Body of pancreas (tissue), 4 donors: Measurements from ENCODE around the gene CYB561D2. TPM values are rescaled to one million over a fixed set of nuclear protein-coding genes. Genes with fewer than 3 reads are reported as not detected.
A peak's percentile ranks its signal among the peaks of the same experiment; 100 is the strongest.

Source experiments
- ATAC-seq: fragments of 150-250 bp; one replicate; pipeline ENCODE4 v1.9.1; 2016
- DNase-seq, 4 donors: peaks; one replicate each; pipeline ENCODE4 v3.0.0-alpha.2; 2019
- H3K27ac ChIP-seq, 4 donors: fragments of 200-600 bp; sonication (generic); 1 replicate in 3 of 4; 2 replicates in 1 of 4; pipeline versions ENCODE4 v1.5.1 to v1.6.1; 2016 to 2019; ENCODE audit warnings: mild to moderate bottlenecking in 1 of 4, mixed read lengths in 1 of 4, moderate library complexity in 1 of 4
- H3K27me3 ChIP-seq, 2 donors: fragments of 200-600 bp; sonication (generic); one replicate each; pipeline ENCODE4 v1.6.0; 2016; ENCODE audit warnings: mild to moderate bottlenecking in 1 of 2
- H3K36me3 ChIP-seq, 2 donors: fragments of 200-600 bp; sonication (generic); replicated peaks in 1 of 2; 2 replicates each; pipeline ENCODE4 v1.5.1; 2016; ENCODE audit warnings: low read depth in 2 of 2; ENCODE audit not compliant: insufficient read depth in 1 of 2
- H3K4me1 ChIP-seq: fragments of 200-600 bp; sonication (generic); one replicate; pipeline ENCODE4 v1.6.0; 2016
- H3K4me3 ChIP-seq, 2 donors: fragments of 200-600 bp; sonication (generic); 1 replicate in 1 of 2; 2 replicates in 1 of 2; pipeline ENCODE4 v1.5.1; 2016 to 2019
- H3K9me3 ChIP-seq, 3 donors: fragments of 200-600 bp; sonication (generic); 1 replicate in 2 of 3; 2 replicates in 1 of 3; pipeline ENCODE4 v1.5.1; 2016
- CTCF ChIP-seq, 7 experiments: fragments of 450-650 bp in 4 of 7; fragments of 200-600 bp in 3 of 7; sonication (generic) in 3 of 7; IDR thresholded peaks; one replicate each; pipeline ENCODE4 v1.5.1; 2016 to 2019; ENCODE audit warnings: antibody characterized with exemption in 7 of 7
- POLR2A ChIP-seq, 3 donors: fragments of 450-650 bp; IDR thresholded peaks; one replicate each; pipeline ENCODE4 v1.6.1; 2016; ENCODE audit warnings: antibody characterized with exemption in 3 of 3, mild to moderate bottlenecking in 2 of 3
- WGBS, 2 donors: methylation state at CpG; one replicate each; pipeline ENCODE4 v1.1.5; 2017; 5-methylcytosine and 5-hydroxymethylcytosine counted together
- intact Hi-C: fragments of 100-400 bp; cut with DNase I; formaldehyde crosslinking; loops from one replicate; pipeline ENCODE4 v1.15.1; 2023
- total RNA-seq, 2 donors: library from RNA; depleted of rRNA; stranded (reverse); fragments of >200 nt; gene quantifications; one replicate each; pipeline ENCODE4 v1.1.0, GENCODE V29; 2016

The CYB561D2 gene
- total RNA-seq, 2 donors from 2014 or later, result 11.4 to 29.0 TPM

- ATAC-seq, result peak; percentile 95
- intact Hi-C loops, result no loop called here
- H3K36me3 ChIP-seq, result no peaks in the 10 kb centered on the region
Measured at GRCh38 chr3:50365080-50365841, 14.6 kb downstream of the CYB561D2 start.

GRCh38 chr3:50365842-50366220, 15.2 kb downstream of the CYB561D2 start:
- intact Hi-C loops, result no loop called here
- no peak for TF ChIP-seq CTCF (IDR thresholded peaks at IDR 0.05)
- TF ChIP-seq POLR2A (IDR thresholded peaks at IDR 0.05), result no peak
- Histone ChIP-seq H3K9me3 (no peaks in the 10 kb centered on the region), H3K36me3 (no peaks in the 10 kb centered on the region), H3K27ac (peak overlapping the region in 3 of 4 donors; percentile 57 to 79 (median 69)), H3K4me3 (peak overlapping the region; percentile 47 to 48), H3K27me3 (no peaks in the 10 kb centered on the region), H3K4me1 (peaks cover 30% of the 10 kb centered on the region)
- DNase-seq, result no peak
- 54 to 86% methylated on average over 1 to 5 of the region's 5 CpGs for WGBS, 2 donors
- ATAC-seq, result no peak

More at GRCh38 chr3:50365080-50365841, 14.6 kb downstream of the CYB561D2 start:
- H3K27ac ChIP-seq, result peak overlapping the region; percentile 57 to 79 (median 70)
- no peaks in the 10 kb centered on the region for H3K27me3 ChIP-seq
- 2% methylated on average over 9 to 53 of the region's 53 CpGs for WGBS, 2 donors
- TF ChIP-seq POLR2A (IDR thresholded peaks at IDR 0.05) (peak; percentile 80 to 88 (median 81)), CTCF (IDR thresholded peaks at IDR 0.05) (peak in 3 of 7 experiments; percentile 14 to 23 (median 20))
- H3K4me3 ChIP-seq, result peak overlapping the region; percentile 47 to 48
- peak; percentile 95 to 97 (median 96) for DNase-seq
- H3K9me3 ChIP-seq, result no peaks in the 10 kb centered on the region
- H3K4me1 ChIP-seq, result peaks cover 30% of the 10 kb centered on the region

DNA sequence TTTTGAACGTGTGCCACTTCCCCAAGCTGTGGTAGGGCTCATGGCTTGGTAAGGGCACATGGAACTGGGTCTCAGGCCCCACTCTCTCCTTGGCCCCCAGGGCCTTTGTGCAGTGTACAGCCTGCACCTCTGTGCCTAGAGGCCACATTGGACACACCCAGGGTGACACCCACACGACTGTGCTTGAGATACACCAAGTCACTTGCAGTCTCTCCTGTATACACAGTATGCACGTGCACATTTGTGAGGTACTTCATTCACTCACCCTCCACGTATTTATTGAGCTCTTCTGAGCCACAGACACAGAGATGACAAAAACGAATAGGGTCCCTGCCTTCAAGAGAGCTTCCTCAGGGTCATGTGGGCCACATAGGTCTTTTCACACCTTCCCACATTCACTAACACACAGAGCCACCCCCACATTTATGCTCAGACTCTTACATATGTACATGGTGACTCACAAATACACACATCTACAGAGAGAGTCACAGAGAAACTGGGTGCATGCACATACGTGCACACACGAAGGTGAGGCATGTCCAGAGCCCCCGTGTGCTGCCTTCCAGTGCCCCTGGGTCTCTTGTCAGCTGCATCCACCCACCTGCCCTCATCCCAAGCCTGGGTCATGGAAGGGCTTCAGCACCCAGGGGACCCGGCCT, 18.5 kb downstream of the CYB561D2 start:
- WGBS, 2 donors, result 55 to 59% methylated on average over 9 of the region's 9 CpGs
- Histone ChIP-seq H3K27me3 (no peaks in the 10 kb centered on the region), H3K4me3 (no peak overlapping the region), H3K27ac (no peak overlapping the region), H3K36me3 (no peaks in the 10 kb centered on the region), H3K4me1 (peaks cover 29% of the 10 kb centered on the region), H3K9me3 (no peaks in the 10 kb centered on the region)
- intact Hi-C loops, result no loop called here
- no peak for TF ChIP-seq CTCF (IDR thresholded peaks at IDR 0.05)
- no peak for TF ChIP-seq POLR2A (IDR thresholded peaks at IDR 0.05)
- ATAC-seq (no peak), DNase-seq (no peak)

DNA sequence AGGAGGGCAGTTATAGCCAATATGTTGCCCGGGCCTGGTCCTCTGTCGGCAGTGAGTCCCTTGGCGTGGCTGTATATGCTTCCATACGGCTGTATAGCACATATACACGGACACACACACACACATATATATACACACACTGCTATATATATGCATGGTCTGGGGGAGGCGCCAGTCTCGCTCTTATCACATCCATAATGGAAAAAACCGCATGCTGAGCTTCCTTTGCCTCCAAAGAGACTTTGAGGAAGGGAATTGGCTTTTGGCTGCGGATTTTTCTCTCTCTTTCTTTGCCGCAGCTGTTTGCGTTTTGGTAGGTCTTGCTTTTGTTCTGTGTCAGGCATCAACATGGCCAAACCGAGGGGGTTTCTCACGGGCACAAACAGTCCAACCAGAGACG, 19.9 kb downstream of the CYB561D2 start:
- Histone ChIP-seq H3K36me3 (no peaks in the 10 kb centered on the region), H3K4me1 (peaks cover 19% of the 10 kb centered on the region), H3K27me3 (no peaks in the 10 kb centered on the region), H3K9me3 (no peaks in the 10 kb centered on the region), H3K4me3 (no peak overlapping the region), H3K27ac (no peak overlapping the region)
- intact Hi-C loops, result no loop called here
- DNase-seq (no peak), ATAC-seq (no peak)
- 49 to 55% methylated on average over 11 to 14 of the region's 14 CpGs for WGBS, 2 donors
- TF ChIP-seq CTCF (IDR thresholded peaks at IDR 0.05) (no peak), POLR2A (IDR thresholded peaks at IDR 0.05) (no peak)
